Activated CD8-positive, alpha-beta T cell treated with anti-CD3 and anti-CD28 coated beads, Interleukin-2, amount 10 ng/mL, durations not matched to agents 7 days and 5 days (primary cell): ENCODE results near the gene BCL2L12. TPM values are rescaled to one million over a fixed set of nuclear protein-coding genes. Genes with fewer than 3 reads are reported as not detected.
"Not testable (repeated sequence)": the region's sequence is repeated elsewhere in the genome, so short reads cannot be mapped to it uniquely, and the experiment has no call there.

Experiments used
- ATAC-seq: fragments of 150-1000 bp; cut with Tn5 transposase; one replicate; pipeline ENCODE4 v1.10.0; 2021; ENCODE audit warnings: moderate library complexity
- CTCF ChIA-PET: fragments of 350-600 bp; sonication (Branson Sonifier 250); formaldehyde crosslinking; loops from one replicate; lab custom pipeline; 2021; ENCODE audit warnings: antibody characterized with exemption; lab: Charles Lee
- POLR2A ChIA-PET: fragments of 350-600 bp; sonication (Branson Sonifier 250); formaldehyde crosslinking; loops from one replicate; lab custom pipeline; 2021; ENCODE audit warnings: antibody characterized with exemption; lab: Charles Lee
- DNase-seq: peaks from one replicate; pipeline ENCODE4 v3.0.0-alpha.2; 2020
- H3K27ac Mint-ChIP-seq: one replicate; pipeline ENCODE4 v1.8.0; 2021; ENCODE audit warnings: mild to moderate bottlenecking, mixed read lengths
- H3K27me3 Mint-ChIP-seq: one replicate; pipeline ENCODE4 v1.8.0; 2021; ENCODE audit warnings: low read depth, mixed read lengths
- H3K36me3 Mint-ChIP-seq: one replicate; pipeline ENCODE4 v1.8.0; 2021; ENCODE audit warnings: low read depth, mixed read lengths
- H3K4me1 Mint-ChIP-seq: one replicate; pipeline ENCODE4 v1.8.0; 2021; ENCODE audit warnings: low read depth, mixed read lengths
- H3K4me3 Mint-ChIP-seq: one replicate; pipeline ENCODE4 v1.8.0; 2021; ENCODE audit warnings: mild to moderate bottlenecking, mixed read lengths
- H3K9me3 Mint-ChIP-seq: one replicate; pipeline ENCODE4 v1.8.0; 2022; ENCODE audit warnings: mixed read lengths; ENCODE audit not compliant: insufficient read depth
- total RNA-seq, 2 experiments: library from RNA; stranded (reverse); gene quantifications; one replicate each; pipeline ENCODE4 v1.2.3, GENCODE V29; 2021

Gene BCL2L12
- total RNA-seq, 2 experiments from 2014 or later, result 84.7 to 87.7 TPM

DNA sequence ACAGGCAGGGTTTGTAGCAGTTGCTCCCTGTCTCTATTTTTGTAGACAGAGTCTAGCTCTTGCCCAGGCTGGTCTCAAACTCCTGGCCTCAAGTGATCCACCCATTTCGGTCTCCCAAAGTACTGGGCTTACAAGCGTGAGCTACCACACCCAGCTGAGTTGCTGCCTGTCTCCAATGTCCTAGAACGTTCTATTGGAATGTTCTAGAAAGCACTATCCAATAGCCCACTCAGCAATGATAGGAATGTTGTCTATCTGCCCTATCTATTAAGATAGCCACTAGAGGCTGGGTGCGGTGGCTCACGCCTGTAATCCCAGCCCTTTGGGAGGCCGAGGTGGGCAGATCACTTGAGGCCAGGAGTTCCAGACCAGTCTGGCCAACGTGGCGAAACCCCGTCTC is 32.5 kb upstream of the BCL2L12 start:
- H3K9me3 Mint-ChIP-seq, H3K4me1 Mint-ChIP-seq, H3K27ac Mint-ChIP-seq, DNase-seq, H3K4me3 Mint-ChIP-seq, CTCF ChIA-PET, ATAC-seq, H3K36me3 Mint-ChIP-seq, H3K27me3 Mint-ChIP-seq: not testable (repeated sequence)
- POLR2A ChIA-PET, result interaction anchor here (0.5 kb wide), 1 partner anchor 14 kb away, joined by 3 read pairs; no protein-coding TSS in a partner anchor

GRCh38 chr19:49635530-49636232 is 30.1 kb upstream of the BCL2L12 start:
- CTCF ChIA-PET, result no interaction called here
- Mint-ChIP-seq H3K27ac (no peak overlapping the region), H3K27me3 (peaks cover 4% of the 10 kb centered on the region), H3K9me3 (no peaks in the 10 kb centered on the region), H3K4me3 (no peak overlapping the region), H3K4me1 (peaks cover 24% of the 10 kb centered on the region), H3K36me3 (peaks cover 2% of the 10 kb centered on the region)
- DNase-seq, result no peak
- POLR2A ChIA-PET, result interaction anchor here (0.6 kb wide), 1 partner anchor 44 kb away, joined by 3 read pairs; no protein-coding TSS in a partner anchor
- no peak for ATAC-seq

DNA sequence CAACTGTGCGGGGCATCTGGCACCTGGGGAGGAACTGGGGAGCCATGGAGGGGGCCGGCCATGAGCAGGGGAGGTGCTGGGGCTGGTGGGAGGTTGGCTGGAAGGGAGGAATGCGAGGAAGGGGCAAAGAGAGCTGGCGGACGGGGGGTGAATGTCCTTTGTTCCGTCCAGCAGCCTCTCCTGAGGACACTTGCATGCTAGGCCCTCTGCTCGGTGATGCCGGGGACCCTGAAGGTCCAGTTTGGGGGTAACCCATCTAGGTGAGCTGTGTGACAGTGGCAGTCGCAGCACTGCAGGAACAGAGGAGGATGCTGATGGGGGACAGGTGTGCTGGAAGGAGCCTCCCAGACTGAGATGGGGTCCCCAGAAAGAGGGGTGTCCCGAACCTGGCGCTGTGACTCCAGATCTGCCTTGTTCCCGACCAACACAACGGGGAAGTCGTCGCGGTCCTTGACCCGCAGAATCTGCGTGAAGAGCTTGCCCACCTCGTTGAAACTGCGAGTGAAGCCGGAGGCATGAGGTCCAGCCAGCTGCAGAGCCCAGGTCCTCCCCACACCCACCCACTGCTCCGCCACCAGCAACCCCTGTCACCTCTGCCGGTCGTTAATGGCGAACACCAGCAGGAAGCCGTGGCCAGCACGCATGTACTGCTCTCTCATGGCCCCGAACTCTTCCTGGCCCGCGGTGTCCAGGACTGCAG is 29.4 kb upstream of the BCL2L12 start:
- Mint-ChIP-seq H3K9me3 (no peaks in the 10 kb centered on the region), H3K4me3 (no peak overlapping the region), H3K27ac (no peak overlapping the region), H3K36me3 (peaks cover 2% of the 10 kb centered on the region), H3K27me3 (peaks cover 4% of the 10 kb centered on the region), H3K4me1 (peaks cover 29% of the 10 kb centered on the region)
- ATAC-seq (no peak), DNase-seq (no peak)
- ChIA-PET POLR2A (interaction anchor here (0.6 kb wide), 1 partner anchor 45 kb away, joined by 3 read pairs; no protein-coding TSS in a partner anchor), CTCF (no interaction called here)

DNA sequence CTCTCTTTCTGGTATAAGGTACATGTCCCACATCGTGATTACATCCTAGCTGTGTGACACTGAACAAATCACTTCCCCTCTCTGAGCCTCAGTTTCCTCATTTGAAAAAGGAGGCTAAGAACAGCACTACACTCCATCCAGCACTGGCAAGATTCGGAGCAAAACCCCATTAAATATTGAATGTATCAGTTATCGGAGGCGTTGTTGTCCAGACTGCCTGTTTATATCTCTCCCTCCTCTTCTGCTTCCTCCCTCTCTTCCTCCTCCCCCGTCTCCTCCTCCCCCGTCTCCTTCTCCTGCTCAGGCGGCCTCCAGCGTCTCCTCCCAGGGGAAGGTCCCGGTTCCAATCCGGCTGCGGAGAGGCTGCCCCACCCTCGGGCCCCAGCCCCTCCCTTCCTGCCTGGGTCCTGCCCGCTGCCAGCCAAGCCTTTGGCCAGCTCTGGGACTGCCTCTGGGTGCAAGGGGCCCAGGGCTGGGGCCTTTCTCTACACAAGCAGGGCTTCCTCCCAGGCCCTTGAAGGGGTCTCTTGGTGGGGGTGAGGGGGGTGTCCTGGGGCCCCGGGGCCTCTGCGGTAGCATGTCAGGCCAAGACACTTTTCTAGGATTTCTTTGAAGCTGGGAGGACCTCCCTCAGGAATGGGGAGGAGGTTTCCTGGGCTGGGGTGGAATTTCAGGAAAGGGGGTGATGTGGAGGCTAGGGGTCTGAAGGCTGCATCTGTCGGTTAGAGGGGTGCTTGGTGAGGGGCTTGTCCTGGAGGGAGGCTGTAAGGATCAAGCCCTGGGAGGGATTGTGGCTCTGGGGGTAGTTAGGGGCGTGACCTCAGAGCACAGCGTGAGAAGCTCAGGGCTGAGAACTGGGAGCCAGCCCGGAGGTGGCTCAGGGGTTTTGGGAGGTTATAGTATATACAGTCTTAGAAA is 27.7 kb upstream of the BCL2L12 start:
- CTCF ChIA-PET, result no interaction called here
- DNase-seq, result no peak

DNA sequence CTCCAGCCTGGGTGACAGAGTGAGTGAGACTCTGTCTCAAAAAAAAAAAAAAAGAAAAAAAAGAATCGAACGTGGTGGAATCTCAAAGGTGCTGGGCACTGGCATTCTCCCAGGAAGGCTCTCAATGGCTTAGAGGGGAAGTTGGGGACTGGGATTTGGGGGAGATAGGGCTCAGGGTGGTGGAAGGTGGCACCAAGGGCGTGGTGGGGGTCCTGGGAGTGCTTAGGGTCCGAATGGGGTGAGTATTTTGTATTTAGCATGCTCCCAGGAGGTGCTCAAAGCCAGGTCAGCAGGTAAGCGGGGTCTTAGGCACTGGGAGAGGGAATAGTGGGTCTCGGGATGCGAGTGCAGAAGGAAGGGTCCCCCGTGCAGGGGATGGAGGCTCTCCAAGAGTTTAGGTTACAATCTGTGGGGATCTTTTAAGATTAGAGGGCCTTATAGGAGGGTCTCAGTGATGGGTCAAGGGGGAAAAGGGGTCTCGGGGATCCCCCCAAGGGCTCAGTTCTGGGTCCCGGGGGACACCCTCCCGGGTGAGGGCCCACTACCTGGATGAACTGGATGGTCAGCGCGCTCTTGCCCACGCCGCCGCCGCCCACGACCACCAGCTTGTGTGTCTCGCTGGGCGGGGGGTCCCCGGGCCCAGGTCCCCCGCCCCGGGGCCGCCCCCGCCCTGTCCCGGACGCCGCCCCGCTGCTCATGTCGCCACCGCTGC is 26.2 kb upstream of the BCL2L12 start:
- peak overlapping the region; percentile 90 for H3K4me3 Mint-ChIP-seq
- H3K27me3 Mint-ChIP-seq, result peaks cover 4% of the 10 kb centered on the region
- H3K4me1 Mint-ChIP-seq, result peaks cover 54% of the 10 kb centered on the region
- DNase-seq (no peak), ATAC-seq (no peak)
- CTCF ChIA-PET, result interaction anchor here (0.8 to 2.8 kb wide), 11 partner anchors 32 to 646 kb away, joined by 3 to 13 read pairs (median 5); partner anchors contain the start of genes GYS1, PRMT1 and RUVBL2
- POLR2A ChIA-PET, result interaction anchor here (0.6 to 5.4 kb wide), 9 partner anchors 10 to 1532 kb away, joined by 3 to 38 read pairs (median 4); partner anchors contain the start of genes BCL2L12, IRF3, NOSIP and PRMT1
- peaks cover 5% of the 10 kb centered on the region for H3K36me3 Mint-ChIP-seq
- no peaks in the 10 kb centered on the region for H3K9me3 Mint-ChIP-seq
- H3K27ac Mint-ChIP-seq, result peak overlapping the region; percentile 72

More for the DNA sequence above, 27.7 kb upstream of the BCL2L12 start:
- H3K27me3 Mint-ChIP-seq, result peaks cover 4% of the 10 kb centered on the region
- peaks cover 2% of the 10 kb centered on the region for H3K36me3 Mint-ChIP-seq
- H3K9me3 Mint-ChIP-seq, result no peaks in the 10 kb centered on the region
- POLR2A ChIA-PET, result interaction anchor here (0.5 to 1.2 kb wide), 3 partner anchors 27 to 1041 kb away, joined by 3 read pairs; partner anchors contain the start of genes BCL2L12, IRF3, NOSIP and PRRG2
- peak overlapping the region; percentile 38 for H3K4me3 Mint-ChIP-seq
- H3K4me1 Mint-ChIP-seq, result peaks cover 39% of the 10 kb centered on the region
- H3K27ac Mint-ChIP-seq, result peak overlapping the region; percentile 6
- ATAC-seq, result no peak

DNA sequence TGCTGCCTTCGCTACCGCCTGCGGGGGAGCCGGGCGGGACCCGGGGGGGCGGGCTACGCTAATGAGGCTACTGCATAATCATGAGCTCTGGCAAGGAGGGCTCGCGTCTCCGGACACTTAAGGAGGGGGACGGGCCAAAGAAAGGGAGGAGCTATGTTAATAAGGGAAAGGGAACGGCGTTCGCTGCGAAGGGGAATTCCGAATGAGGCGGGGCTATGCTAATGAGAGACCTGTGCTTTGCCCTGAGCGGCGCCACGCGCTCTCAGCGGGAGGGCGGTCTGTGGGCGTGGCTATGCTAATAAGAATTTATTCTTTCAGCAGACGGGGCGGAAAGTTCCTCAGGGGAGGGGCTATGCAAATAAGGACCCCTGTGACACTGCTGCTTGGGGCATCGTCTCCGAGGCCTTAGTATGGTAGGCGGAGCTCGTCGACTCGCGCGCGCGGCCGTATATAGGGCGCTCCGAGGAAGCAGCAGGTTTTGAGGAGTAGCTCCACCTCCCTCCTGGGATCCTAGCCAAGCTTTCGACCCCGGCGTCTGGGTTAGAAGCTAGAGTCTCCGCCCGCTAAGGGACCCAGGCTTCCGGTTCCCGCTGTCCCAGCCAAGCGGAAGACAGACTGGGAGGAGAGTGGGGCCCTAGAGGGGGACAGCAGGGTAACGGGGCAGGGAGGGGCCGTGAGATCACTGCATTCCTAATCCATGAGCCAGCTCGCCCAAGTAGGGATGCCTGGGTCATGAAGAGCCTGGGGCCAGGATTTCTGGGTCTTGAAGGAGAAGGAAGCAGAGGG is 25.4 kb upstream of the BCL2L12 start, which contains the start of gene RRAS:
TSS of gene RRAS (minus strand) at position 31 of the 786 bp plus-strand sequence. CDS start 45 bp downstream, outside the sequence.
- DNase-seq, result peak; percentile 100
- CTCF ChIA-PET, result interaction anchor here (0.8 to 2.8 kb wide), 12 partner anchors 31 to 647 kb away, joined by 3 to 13 read pairs (median 5); partner anchors contain the start of genes GYS1, PRMT1 and RUVBL2
- Mint-ChIP-seq H3K27me3 (peaks cover 4% of the 10 kb centered on the region), H3K4me1 (peaks cover 55% of the 10 kb centered on the region), H3K9me3 (no peaks in the 10 kb centered on the region), H3K36me3 (peaks cover 7% of the 10 kb centered on the region), H3K4me3 (peak within 1 kb of the TSS; percentile 90), H3K27ac (peak within 1 kb of the TSS; percentile 98)
- POLR2A ChIA-PET, result interaction anchor here (0.6 to 5.4 kb wide), 13 partner anchors 10 to 1533 kb away, joined by 3 to 38 read pairs (median 4); partner anchors contain the start of genes BCL2L12, IRF3, NOSIP and PRMT1
- peak; percentile 77 for ATAC-seq

DNA sequence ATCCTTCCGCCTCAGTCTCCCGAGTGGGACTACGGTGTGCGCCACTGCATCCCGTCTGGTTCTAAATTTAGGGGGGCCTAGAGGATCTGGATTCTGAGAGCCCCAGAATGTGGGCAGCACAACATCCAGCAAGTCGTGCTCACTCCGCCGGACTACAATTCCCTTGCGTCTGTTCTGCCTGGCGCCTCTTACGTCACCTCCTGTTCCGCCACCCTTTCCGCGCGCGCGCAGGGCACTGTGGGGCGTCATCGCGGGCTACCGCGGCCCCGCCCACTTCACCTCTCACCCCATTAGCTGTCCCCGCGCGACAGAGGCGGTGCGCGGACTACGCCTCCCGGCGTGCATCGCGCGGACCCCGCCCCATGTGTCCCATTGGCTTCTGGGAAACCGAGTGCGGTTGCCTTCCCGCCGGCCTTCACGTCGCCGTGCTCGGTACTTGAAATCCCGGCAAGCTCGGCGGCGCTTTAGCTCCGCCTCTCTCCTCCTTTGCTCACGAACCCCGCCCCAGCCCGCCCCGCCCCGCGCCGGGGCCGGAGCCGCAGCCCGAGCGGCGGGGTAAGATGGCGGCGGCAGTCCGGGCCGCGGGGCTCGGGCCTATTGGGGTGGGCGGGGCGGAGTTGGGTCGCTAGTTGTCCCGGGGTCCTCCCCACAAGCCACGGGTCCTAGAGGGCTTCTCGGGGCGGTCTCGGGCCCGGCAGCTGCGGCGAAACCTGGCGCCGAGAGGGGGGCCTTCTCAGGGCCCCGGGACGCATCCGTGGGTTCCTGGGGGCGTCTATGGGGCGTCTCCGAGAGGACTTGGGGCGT is 23.8 kb upstream of the BCL2L12 start, which contains the start of gene SCAF1:
TSS of gene SCAF1 (plus strand) at position 522 of the 804 bp plus-strand sequence. CDS start 2,818 bp downstream, outside the sequence.
- Mint-ChIP-seq H3K9me3 (no peaks in the 10 kb centered on the region), H3K4me1 (peaks cover 58% of the 10 kb centered on the region), H3K36me3 (peaks cover 16% of the 10 kb centered on the region), H3K27ac (peak within 1 kb of the TSS; percentile 98), H3K27me3 (peaks cover 4% of the 10 kb centered on the region), H3K4me3 (peak within 1 kb of the TSS; percentile 90)
- CTCF ChIA-PET, result interaction anchor here (0.9 to 2.8 kb wide), 7 partner anchors 22 to 137 kb away, joined by 3 to 13 read pairs (median 4); partner anchors contain the start of genes PRMT1 and RCN3
- DNase-seq, result peak; percentile 99
- ATAC-seq, result peak; percentile 59
- POLR2A ChIA-PET, result interaction anchor here (0.8 to 5.4 kb wide), 8 partner anchors 8 to 287 kb away, joined by 3 to 38 read pairs (median 4); partner anchors contain the start of genes ATF5, BCL2L12, IRF3 and NOSIP

DNA sequence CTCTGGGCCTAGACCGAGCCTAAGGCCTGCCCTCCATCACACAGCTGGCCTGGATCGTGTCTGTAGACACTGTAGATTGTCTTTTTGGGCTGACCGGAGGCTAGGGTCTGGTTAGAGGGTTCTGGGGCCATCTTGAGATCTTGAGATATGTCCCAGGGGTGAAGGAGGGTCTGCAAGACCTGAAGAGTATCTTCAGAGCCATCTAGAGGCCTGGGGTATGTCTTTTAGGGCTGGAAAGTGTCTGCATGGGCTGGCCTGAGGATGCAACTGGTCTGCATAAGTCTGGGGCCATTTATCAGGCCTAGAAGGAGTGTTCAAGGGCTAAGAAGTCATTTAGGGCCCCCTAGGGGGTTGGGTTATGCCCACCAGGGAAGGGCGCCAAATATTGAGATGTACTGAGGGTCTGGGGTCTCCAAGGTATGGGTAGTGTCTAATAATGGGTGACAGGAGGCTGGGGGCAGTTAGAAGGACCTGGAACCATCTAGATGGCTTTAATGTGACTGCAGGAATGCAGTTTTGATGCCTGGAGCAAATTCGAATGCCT is 23.2 kb upstream of the BCL2L12 start:
- H3K9me3 Mint-ChIP-seq, result no peaks in the 10 kb centered on the region
- DNase-seq (no peak), ATAC-seq (no peak)
- H3K27ac Mint-ChIP-seq, result peak overlapping the region; percentile 98
- peaks cover 57% of the 10 kb centered on the region for H3K4me1 Mint-ChIP-seq
- H3K36me3 Mint-ChIP-seq, result peaks cover 21% of the 10 kb centered on the region
- H3K4me3 Mint-ChIP-seq, result peak overlapping the region; percentile 90
- ChIA-PET CTCF (interaction anchor here (1.0 to 2.8 kb wide), 8 partner anchors 21 to 138 kb away, joined by 3 to 13 read pairs (median 6); partner anchors contain the start of gene PRMT1), POLR2A (interaction anchor here (0.8 to 5.4 kb wide), 5 partner anchors 14 to 62 kb away, joined by 3 to 38 read pairs (median 6); partner anchors contain the start of genes BCL2L12, IRF3, NOSIP and PRMT1)
- peaks cover 4% of the 10 kb centered on the region for H3K27me3 Mint-ChIP-seq
